K562 (cell line): ENCODE data around the gene PLPP7. TPM values are rescaled to one million over a fixed set of nuclear protein-coding genes. Genes with fewer than 3 reads are reported as not detected.

Experiments used
- ATAC-seq: fragments of 200-7000 bp; cut with Tn5 transposase; 3 replicates; pipeline ENCODE4 v1.9.1; 2020; ENCODE audit warnings: moderate library complexity
- BruUV-seq: library from RNA; stranded (reverse); fragments of 400-500 nt; replicated peaks from 2 replicates; lab custom pipeline; 2021; lab: Mats Ljungman, UMichigan
- CTCF ChIA-PET: fragments of 300-600 bp; formaldehyde crosslinking; extraction: SDS; loops from one replicate; lab custom pipeline; 2021; ENCODE audit warnings: low intra/inter-chr PET ratio; lab: Yijun Ruan, JAX
- POLR2A ChIA-PET: fragments of 300-600, 350-650 bp; sonication (Branson Sonifier 250); formaldehyde crosslinking; extraction: SDS; loops from one replicate; lab custom pipeline; 2021; ENCODE audit warnings: antibody characterized with exemption, inconsistent platforms; lab: Yijun Ruan, JAX
- DNase-seq, 4 experiments: peaks; one replicate each; pipeline versions ENCODE4 v3.0.0 to v3.0.0-alpha.2; 2011 to 2018; ENCODE audit warnings: low spot score in 3 of 4, mixed read lengths in 3 of 4; ENCODE audit errors: extremely low read depth in 1 of 4
- FAIRE-seq: peaks from 2 replicates; lab custom pipeline; 2011; peaks lifted over from hg19 to GRCh38; lab: Jason Lieb, UNC
- H2AFZ ChIP-seq: 2 replicates; pipeline ENCODE4 v1.6.0; 2011; ENCODE audit warnings: low read depth, low read length, control low read depth, inconsistent platforms
- H3K27ac ChIP-seq: fragments of 200-600 bp; 3 replicates; pipeline ENCODE4 v1.8.0; 2011; ENCODE audit warnings: low read depth, mild to moderate bottlenecking, control low read depth, inconsistent platforms, low read length, moderate library complexity, mixed read lengths; ENCODE audit errors: extremely low read depth
- H3K27me3 ChIP-seq, 2 experiments: fragments of 300-600 bp in 1 of 2; 2 replicates in 1 of 2; 3 replicates in 1 of 2; pipeline versions ENCODE4 v1.6.0 to v1.8.0; 2011; ENCODE audit warnings: inconsistent platforms in 2 of 2, low read length in 2 of 2, mild to moderate bottlenecking in 1 of 2, mixed read lengths in 1 of 2, moderate library complexity in 1 of 2; ENCODE audit not compliant: control insufficient read depth in 2 of 2, insufficient read depth in 2 of 2
- H3K36me3 ChIP-seq: fragments of 300-600 bp; 3 replicates; pipeline ENCODE4 v1.8.0; 2011; ENCODE audit warnings: mild to moderate bottlenecking, low read length, inconsistent platforms; ENCODE audit not compliant: control insufficient read depth, insufficient read depth
- H3K4me1 ChIP-seq, 2 experiments: fragments of 200-600 bp in 1 of 2; replicated peaks in 1 of 2; 2 replicates in 1 of 2; 3 replicates in 1 of 2; pipeline versions ENCODE4 v1.5.1 to v1.8.0; 2011; ENCODE audit warnings: inconsistent platforms in 2 of 2, low read length in 2 of 2, mild to moderate bottlenecking in 1 of 2, mixed read lengths in 1 of 2, moderate library complexity in 1 of 2; ENCODE audit not compliant: control insufficient read depth in 2 of 2, insufficient read depth in 2 of 2
- H3K4me2 ChIP-seq: 2 replicates; pipeline ENCODE4 v1.6.1; 2011; ENCODE audit warnings: low read length, control low read depth, inconsistent platforms, mixed read lengths; ENCODE audit not compliant: insufficient read depth
- H3K4me3 ChIP-seq: fragments of 200-600 bp; sonication (generic), shearing (Covaris generic); 2 replicates; pipeline ENCODE4 v1.5.1; 2016; ENCODE audit warnings: control low read depth, inconsistent platforms
- H3K79me2 ChIP-seq: fragments of 200-600 bp; 3 replicates; pipeline ENCODE4 v1.8.0; 2011; ENCODE audit warnings: low read length, inconsistent platforms; ENCODE audit not compliant: control insufficient read depth, insufficient read depth
- H3K9ac ChIP-seq, 2 experiments: 2 replicates each; pipeline versions ENCODE4 v1.6.0 to v1.6.1; 2011; ENCODE audit warnings: low read depth in 2 of 2, low read length in 2 of 2, control low read depth in 1 of 2, inconsistent platforms in 1 of 2, mild to moderate bottlenecking in 1 of 2, mixed read lengths in 1 of 2; ENCODE audit not compliant: insufficient read depth in 1 of 2
- H3K9me1 ChIP-seq: one replicate; pipeline ENCODE4 v1.6.0; 2011; ENCODE audit warnings: inconsistent platforms, mild to moderate bottlenecking, low read length, moderate library complexity; ENCODE audit not compliant: control insufficient read depth, insufficient read depth
- H3K9me3 ChIP-seq: replicated peaks from 2 replicates; pipeline ENCODE4 v1.5.1; 2011; ENCODE audit warnings: low read depth, low read length, inconsistent platforms; ENCODE audit not compliant: control insufficient read depth, insufficient read depth
- H4K20me1 ChIP-seq: replicated peaks from 2 replicates; pipeline ENCODE4 v1.6.1; 2011; ENCODE audit warnings: low read length, inconsistent platforms, mixed read lengths; ENCODE audit not compliant: control insufficient read depth, insufficient read depth
- CHD1 ChIP-seq: fragments of 200-600 bp; sonication (generic); IDR thresholded peaks from one replicate; pipeline ENCODE4 v1.6.1; 2012; ENCODE audit warnings: mild to moderate bottlenecking, moderate library complexity, low read length, inconsistent platforms
- HNRNPLL ChIP-seq: fragments of 200-400 bp; formaldehyde crosslinking; IDR thresholded peaks from 2 replicates; pipeline ENCODE4 v1.6.1; 2017; ENCODE audit warnings: low read length, low read depth, mild to moderate bottlenecking; ENCODE audit not compliant: poor library complexity, severe bottlenecking
- WGBS: fragments of 100-300 bp; shearing (Covaris generic); methylation state at CpG from one replicate; pipeline ENCODE4 v1.1.6; 2016; ENCODE audit warnings: low coverage, mixed read lengths; ENCODE audit not compliant: insufficient coverage; ENCODE audit errors: missing lambda C conversion rate; 5-methylcytosine and 5-hydroxymethylcytosine counted together
- in situ Hi-C: fragments of 300-500 bp; cut with MboI; formaldehyde crosslinking; loops from 4 replicates; pipeline ENCODE4 v1.15.0; 2018; ENCODE audit warnings: inconsistent platforms, mixed read lengths
- intact Hi-C: fragments of 100-400 bp; cut with micrococcal nuclease; formaldehyde crosslinking; loops from 2 replicates; pipeline ENCODE4 v1.14.2; 2022
- polyA plus RNA-seq, 8 experiments: library from polyadenylated mRNA; depleted of rRNA in 4 of 8; stranded (reverse) in 5 of 8; unstranded in 3 of 8; fragments of >200 nt; fragmentation: Nextera tagmentation in 2 of 8; fragmentation: Illumina TruSeq in 1 of 8; extraction: Ambion mirVana in 2 of 8; extraction: Trizol in 1 of 8; gene quantifications; 2 replicates each; pipeline versions ENCODE4 v1.2.1 to v1.2.3, GENCODE V29; 2011 to 2014; ENCODE audit warnings: inconsistent platforms in 1 of 8, missing spikeins in 1 of 8
- total RNA-seq, 7 experiments: library from RNA; depleted of rRNA in 6 of 7; stranded (reverse); fragments of >200 nt in 6 of 7; fragmentation: Illumina TruSeq in 2 of 7; extraction: Trizol in 2 of 7; gene quantifications; 2 replicates each; pipeline versions ENCODE4 v1.2.1 to v1.2.3, GENCODE V29; 2011 to 2021; ENCODE audit warnings: low replicate concordance in 1 of 7
- TF ChIP-seq, protein P1 (sequence below): sonication (generic); formaldehyde crosslinking; IDR thresholded peaks from 2 replicates; pipeline ENCODE4 v1.9.0; 2022; ENCODE audit warnings: mild to moderate bottlenecking, missing genetic modification reagents

Gene PLPP7
- total and polyA plus RNA-seq, 9 of the 15 experiments (the other 6 are each of a cell fraction or from before 2014, with no cell fraction given), result 0.09 to 0.93 (median 0.18) TPM; not detected in 4

- Histone ChIP-seq H4K20me1 (no peaks in the 10 kb centered on the region), H3K4me2 (no peak overlapping the region), H3K4me3 (no peak overlapping the region), H3K9me3 (no peaks in the 10 kb centered on the region), H2AFZ (no peak overlapping the region), H3K9me1 (no peaks in the 10 kb centered on the region), H3K79me2 (no peaks in the 10 kb centered on the region), H3K4me1 (peaks cover 0 to 40% of the 10 kb centered on the region in 2 experiments; a peak in 4 of 5 replicates), H3K27me3 (no peaks in the 10 kb centered on the region), H3K36me3 (no peaks in the 10 kb centered on the region), H3K27ac (no peak overlapping the region), H3K9ac (peak overlapping the region in 1 of 2 experiments; percentile 2; a peak in 2 of 4 replicates)
- in situ Hi-C loops, result no loop called here
- FAIRE-seq, result no peak
- no peak for DNase-seq
- WGBS, result 86% methylated on average over 16 of the region's 17 CpGs
- POLR2A ChIA-PET, result interaction anchor here (0.7 kb wide), 1 partner anchor 107 kb away, joined by 3 read pairs; no protein-coding TSS in a partner anchor
- no TSS peak for BruUV-seq
- CTCF ChIA-PET, result no interaction called here
- ATAC-seq, result no peak
- intact Hi-C loops, result no loop called here
- TF ChIP-seq HNRNPLL (no peak), CHD1 (no peak)
- TF ChIP-seq, protein P1, sequence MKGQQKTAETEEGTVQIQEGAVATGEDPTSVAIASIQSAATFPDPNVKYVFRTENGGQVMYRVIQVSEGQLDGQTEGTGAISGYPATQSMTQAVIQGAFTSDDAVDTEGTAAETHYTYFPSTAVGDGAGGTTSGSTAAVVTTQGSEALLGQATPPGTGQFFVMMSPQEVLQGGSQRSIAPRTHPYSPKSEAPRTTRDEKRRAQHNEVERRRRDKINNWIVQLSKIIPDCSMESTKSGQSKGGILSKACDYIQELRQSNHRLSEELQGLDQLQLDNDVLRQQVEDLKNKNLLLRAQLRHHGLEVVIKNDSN (CRISPR knock-in tag), result no peak
- TF ChIP-seq, all 486 proteins: peak for 0
Observed at GRCh38 chr9:131290767-131291370, 1.3 kb downstream of the PLPP7 start.
